Activated T-helper 9 cell treated with anti-CD3 and anti-CD28 coated beads, Interleukin-2, amount 50 U/mL, for 16 hours (primary cell): ENCODE results near the gene TMEM91.
"Not testable (repeated sequence)": the region's sequence is repeated elsewhere in the genome, so short reads cannot be mapped to it uniquely, and the experiment has no call there.

Source experiments
- DNase-seq: peaks from one replicate; pipeline ENCODE4 v3.0.0-alpha.2; 2020; ENCODE audit warnings: low read depth

TMEM91 gene

GRCh38 chr19:41376241-41376997, at the start of gene TMEM91:
TSS of gene TMEM91 (plus strand) at chr19:41376533. CDS start at chr19:41378310, 1,777 bp downstream.
- DNase-seq = no peak

GRCh38 chr19:41327076-41327575, 49.2 kb upstream of the TMEM91 start:
- DNase-seq = no peak

DNA sequence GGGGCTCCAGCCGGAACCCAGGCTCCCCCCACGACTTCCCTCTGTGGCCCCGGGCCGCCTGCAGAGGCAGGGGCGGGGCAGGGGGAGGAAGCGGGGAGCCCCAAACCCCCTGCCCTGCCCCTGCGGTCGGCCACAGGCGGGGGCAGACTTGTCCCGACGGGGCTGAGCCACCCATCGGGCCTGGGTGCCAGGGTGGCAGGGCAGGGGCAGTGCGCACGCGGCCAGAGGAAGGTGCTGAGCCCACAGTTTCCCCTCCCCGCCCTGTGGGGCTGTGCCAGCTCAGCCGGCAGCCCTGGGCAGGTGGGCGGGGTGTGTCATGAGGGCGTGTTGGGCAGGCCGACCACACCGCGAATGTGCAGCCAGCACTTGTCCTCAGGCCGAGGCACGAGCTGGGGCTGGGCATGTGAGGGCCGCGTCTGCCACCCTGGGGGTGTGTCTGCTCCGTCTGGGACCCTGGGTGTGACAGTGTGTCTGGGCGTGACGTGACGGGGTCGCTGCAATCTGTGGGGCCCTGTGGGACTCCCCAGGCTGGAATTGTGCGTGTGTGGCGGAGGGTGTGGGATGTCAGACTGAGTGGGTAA, 48.7 kb upstream of the TMEM91 start:
- DNase-seq = peak; percentile 82

DNA sequence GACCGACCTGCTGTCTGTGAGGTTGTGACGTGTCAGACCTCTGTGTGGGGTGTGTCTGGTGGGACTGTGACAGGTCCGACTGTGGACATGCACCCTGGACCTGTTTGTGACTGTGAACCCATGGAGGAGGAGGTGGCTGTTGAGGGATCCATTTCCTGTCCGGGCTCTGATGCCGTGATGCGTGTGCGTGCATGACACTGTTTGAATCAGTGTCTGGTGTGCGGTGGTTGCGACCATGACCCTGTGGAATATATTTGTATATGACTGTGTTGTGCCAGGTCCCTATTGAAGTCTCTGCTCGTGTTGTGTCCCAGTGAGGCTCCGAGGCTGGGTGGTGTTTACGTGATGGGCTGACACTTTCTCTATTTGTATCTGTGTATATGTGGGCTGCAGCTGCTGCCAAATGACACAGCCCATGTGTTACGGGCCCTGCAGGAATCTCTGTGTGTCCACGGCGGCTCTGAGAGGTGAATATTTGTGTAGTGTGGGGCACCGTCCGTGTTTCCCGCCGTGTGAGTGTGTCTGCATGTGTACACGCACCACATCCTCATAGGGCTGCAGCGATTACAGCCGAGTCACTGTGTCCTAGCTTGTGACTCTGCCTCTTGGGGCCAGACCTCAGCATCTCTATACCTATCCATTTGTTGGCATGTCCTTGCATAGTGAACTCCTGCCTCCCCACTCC, 48.0 kb upstream of the TMEM91 start:
- DNase-seq = no peak

DNA sequence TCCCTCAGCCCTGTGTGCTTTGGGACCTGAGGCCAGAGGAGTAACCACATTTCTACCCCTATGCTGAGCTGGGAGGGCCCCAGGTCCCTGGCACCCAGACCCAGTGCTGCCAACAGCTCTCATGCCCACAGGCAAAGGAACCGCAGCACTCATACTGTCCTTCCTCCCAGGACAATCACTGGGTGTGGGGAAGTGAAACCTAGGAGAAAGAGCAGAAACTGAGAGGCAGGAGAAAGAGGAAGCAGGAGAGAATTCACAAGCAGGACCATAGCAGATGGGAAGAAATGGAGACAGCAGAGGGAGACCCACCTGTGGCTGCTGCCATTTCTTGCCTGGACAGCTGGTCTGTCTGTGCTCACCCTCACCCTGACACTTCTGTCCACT, 47.5 kb upstream of the TMEM91 start:
- no peak for DNase-seq

DNA sequence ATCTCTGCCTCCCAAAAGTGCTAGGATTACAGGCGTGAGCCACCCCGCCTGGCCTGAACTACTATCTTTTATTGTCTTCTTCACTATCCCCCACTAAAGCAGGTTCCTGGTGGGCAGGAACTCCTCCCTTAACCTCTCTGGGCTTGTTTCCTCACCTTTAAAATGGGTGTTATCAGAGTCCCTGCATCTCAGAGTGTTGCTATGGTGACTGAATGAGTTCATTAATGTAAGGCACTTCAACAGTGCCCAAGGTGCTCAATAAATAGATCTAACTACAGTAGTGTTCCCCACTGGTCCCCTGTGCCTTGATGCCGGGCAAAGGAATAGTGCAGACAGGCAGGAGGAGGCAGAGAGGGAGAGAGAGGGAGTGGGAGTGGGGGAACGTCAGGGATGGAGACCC, 45.9 kb upstream of the TMEM91 start:
- DNase-seq = no peak

DNA sequence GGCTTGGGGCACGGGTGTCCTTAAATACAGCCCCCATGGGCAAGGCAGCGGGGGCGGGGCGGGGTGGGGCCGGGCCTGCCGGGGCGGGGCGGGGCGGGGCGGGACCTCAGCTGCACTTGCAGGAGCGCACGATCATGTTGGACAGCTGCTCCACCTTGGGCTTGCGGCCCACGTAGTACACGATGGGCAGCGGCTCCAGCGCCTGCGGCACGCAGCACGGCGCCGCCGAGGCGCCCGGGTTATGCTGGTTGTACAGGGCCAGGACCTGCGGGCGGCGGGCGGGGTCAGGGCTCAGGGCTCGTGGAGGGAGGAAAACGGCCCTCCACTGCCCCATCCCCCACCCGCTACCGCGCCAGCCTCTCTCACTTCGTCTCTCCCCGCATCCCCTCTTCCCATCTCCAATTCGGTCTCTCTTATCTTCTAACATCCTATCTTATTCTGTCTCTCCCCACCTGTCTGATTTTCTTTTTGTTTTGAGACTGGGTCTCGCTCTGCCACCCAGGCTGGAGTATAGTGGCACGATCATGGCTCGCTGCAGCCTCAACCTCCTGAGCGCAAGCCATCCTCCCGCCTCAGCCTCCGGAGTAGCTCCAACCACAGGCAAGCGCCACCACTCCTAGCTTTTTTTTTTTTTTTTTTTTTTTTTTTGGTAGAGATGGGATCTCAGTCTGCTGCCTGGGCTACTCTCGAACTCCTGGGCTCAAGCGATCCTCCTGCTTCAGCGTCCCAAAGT, 45.2 kb upstream of the TMEM91 start:
- no peak for DNase-seq

GRCh38 chr19:41332000-41332399, 44.3 kb upstream of the TMEM91 start:
- no peak for DNase-seq

DNA sequence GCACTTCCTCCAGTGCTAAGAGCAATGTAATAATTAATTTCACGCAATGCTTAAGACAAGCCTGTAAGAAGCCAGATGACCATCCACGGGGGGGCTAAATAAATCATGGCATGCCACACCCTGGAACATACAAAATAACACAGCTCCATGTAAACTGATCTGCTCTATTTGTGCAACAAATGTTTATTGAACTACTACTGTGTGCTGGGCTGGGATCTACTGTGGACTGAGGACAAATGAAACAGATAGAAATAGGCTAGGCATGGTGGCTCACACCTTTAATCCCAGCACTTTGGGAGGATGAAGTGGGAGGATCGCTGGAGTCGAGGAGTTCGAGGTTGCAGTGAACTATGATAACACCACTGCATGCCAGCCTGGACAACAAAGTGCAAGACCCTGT, 43.9 kb upstream of the TMEM91 start:
- no peak for DNase-seq

DNA sequence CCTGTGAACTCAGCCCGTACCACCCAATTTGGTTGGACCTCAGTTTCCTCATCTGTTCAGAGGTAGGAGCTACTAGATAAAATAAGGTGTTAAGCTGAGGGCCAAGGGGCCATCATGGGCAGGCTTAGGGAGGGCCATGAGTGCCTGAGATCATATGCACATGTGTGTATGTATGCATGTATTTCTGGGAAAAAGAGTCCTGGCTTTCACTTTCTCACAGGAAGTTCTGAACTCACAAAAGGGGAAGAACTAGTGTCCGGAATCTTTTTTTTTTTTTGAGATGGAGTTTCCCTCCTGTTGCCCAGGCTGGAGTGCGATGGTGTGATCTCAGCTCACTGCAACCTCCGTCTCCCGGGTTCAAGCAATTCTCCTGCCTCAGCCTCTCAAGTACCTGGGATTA, 41.5 kb upstream of the TMEM91 start:
- no peak for DNase-seq

- no peak for DNase-seq
Observed at GRCh38 chr19:41335467-41335866, 40.9 kb upstream of the TMEM91 start.

DNA sequence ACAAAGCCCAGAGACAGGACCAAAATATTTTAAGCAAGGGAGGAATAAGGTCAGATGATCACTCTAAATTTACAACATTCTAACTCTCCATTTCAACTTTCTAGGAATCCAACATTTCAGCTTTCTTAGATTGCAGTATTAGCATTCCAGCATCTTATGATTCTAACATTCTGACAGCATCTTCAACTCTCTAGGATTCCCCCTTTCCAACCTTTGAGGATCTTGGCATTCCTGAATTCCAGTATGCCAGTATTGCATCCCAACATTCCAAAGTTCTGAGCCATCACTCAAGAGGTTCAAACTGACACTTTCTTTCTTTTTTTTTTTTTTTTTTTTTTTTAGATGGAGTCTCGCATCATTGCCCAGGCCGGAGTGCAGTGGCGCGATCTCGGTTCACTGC, 36.4 kb upstream of the TMEM91 start:
- no peak for DNase-seq

GRCh38 chr19:41341669-41342490, 34.5 kb upstream of the TMEM91 start:
- DNase-seq = no peak

DNA sequence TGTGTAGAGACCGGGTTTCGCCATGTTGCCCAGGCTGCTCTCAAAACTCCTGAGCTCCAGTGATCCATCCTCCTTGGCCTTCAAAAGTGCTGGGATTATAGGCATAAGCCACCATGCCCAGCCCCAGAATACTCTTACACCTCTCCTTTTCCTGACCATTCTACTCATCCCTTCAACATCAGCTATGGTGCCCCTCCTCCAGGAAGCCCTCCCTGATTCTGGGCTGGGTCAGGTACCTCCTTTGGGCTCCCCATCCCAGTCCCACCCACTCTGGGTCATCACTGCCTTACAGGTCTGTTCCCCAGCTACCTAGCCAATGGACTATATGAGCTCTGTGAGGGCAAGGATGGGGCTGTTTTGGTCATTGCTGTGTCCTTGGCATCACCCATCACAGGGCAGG, 32.2 kb upstream of the TMEM91 start:
- no peak for DNase-seq

DNA sequence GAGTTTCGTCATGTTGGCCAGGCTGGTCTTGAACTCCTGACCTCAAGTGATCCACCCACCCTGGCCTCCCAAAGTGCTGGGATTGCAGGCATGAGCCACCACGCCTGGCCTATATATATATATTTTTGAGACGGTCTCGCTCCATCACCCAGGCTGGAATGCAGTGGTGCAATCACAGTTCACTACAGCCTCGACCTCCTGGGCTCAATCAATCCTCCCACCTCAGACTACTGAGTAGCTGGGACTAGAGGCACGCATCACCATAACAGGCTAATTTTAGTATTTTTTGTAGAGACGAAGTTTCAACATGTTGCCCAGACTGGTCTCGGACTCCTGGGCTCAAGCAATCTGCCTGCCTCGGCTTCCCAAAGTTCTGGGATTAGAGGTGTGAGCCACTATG, 29.4 kb upstream of the TMEM91 start:
- not testable (repeated sequence) for DNase-seq

- no peak for DNase-seq
Observed at GRCh38 chr19:41350735-41351338, 25.5 kb upstream of the TMEM91 start.

DNA sequence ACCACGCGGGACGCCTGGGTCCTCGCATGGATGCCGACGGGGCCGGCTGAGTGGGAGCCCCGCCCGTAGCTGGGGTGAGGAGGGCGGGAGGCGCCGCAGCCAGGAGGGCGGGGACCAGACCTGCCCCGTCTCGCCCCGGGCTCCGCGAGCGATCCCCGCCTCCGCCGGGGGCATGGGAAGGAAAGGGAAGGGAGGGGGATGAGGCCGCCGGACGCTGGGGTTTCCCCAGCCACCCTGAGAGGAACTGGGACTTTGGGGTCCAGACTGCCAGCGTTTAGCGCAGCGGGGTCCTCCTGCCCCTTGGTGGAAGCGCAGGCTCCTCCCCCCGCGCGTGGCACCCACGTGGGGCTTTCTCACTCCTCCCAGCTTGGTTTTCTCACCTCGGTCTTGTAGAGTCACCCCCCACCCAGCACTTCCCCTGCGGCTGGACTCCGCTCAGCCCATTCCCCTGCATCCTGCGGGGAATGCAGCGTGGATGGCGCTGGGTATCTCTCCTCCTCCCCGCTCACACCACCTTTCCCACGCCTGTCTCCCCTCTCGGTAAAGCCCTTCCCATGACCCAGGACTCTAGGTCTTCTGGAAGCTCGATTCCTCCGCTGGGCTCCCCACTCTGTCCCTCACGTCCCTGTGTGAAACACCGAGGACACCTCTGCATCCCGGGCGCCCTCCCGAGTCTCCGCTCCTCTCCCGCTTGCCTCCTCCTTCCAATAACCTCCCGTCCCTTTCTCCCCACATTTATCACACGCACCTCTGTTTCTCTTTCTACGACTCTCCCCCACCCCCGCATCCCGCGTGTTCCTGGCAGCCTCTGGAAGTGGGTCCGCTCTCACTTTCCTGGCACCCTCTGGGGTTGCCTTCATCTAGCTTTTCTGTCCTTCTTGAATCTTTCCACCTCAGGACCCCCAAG, 24.7 kb upstream of the TMEM91 start:
- peak; percentile 80 for DNase-seq

DNA sequence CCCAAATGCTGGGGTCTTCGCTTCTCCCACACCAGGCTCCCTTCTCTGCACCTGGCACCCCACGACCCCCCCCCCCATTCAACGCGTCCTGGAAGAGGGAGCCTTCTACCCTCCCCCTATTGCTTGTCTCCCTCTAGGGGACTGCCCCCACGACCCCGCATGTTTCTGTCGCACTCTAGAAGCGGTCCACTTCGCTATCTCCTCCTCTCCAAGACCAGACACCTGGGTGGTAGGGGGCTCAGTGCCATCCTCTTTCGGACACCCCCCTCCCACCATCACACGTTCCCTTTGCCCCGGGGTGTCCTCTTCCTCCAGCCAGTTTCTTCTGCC, 24.1 kb upstream of the TMEM91 start:
- no peak for DNase-seq

DNA sequence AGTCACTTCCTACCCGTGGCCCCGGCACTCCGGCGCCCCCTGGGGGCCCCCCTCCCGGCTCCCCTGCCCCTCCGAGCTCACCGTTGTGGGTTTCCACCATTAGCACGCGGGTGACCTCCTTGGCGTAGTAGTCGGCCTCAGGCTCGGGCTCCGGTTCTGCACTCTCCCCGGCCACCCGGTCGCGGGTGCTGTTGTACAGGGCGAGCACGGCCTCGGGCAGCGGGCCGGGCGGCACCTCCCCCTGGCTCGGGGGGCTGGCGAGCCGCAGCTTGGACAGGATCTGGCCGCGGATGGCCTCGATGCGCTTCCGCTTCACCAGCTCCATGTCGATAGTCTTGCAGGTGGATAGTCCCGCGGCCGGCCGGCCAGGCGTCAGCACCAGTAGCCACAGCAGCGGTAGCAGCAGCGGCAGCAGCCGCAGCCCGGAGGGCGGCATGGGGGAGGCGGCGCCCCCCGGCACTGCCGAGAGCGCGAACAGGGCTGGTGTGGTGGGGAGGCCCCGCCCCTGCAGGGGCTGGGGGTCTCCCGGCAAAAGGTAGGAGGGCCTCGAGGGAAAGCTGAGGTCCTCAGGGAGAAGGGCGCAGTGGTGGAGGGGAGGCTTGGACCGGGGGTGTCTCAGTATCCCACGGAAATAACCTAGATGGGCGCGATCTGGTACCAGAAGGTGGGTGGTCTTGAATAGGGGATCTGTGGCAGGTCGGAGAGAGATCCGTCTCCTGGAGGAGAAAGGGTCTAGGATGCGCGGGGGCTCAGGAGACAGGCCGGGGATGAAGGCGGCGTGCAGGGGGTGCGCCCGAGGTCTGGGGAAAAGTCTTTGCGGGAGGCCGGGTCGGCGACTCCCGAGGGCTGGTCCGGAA, 23.5 kb upstream of the TMEM91 start:
- DNase-seq = peak; percentile 71
